ENCODE measurements around the gene RAB3GAP1. TPM values are rescaled to one million over a fixed set of nuclear protein-coding genes. Genes with fewer than 3 reads are reported as not detected.

The RAB3GAP1 gene
- total RNA-seq, 4 donors from 2014 or later = 59.3 to 66.9 (median 63.6) TPM

DNA sequence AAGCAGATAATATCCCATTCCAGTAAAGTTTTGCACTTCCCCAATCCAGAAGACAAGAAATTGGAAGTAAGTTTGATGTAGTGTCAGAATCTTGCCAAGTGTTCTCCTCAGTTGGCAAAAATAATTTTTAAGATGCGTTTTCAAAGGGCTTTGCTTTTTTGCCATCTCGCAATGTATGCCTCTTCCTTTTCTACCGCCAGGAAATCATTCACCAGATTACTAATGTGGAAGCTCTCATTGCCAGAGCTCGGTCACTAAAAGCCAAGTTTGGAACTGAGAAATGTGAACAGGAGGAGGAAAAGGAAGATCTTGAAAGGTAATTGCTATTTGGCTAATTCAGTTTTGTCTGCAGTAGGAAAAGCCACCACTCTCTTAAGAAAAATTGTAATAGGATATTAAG is 110.7 kb downstream of the RAB3GAP1 start:
- intact Hi-C loops (cut with DNase I) = no loop called here
- peaks cover under 1 to 85% (median 63%) of the 10 kb centered on the region in 4 donors for H3K36me3 ChIP-seq

DNA sequence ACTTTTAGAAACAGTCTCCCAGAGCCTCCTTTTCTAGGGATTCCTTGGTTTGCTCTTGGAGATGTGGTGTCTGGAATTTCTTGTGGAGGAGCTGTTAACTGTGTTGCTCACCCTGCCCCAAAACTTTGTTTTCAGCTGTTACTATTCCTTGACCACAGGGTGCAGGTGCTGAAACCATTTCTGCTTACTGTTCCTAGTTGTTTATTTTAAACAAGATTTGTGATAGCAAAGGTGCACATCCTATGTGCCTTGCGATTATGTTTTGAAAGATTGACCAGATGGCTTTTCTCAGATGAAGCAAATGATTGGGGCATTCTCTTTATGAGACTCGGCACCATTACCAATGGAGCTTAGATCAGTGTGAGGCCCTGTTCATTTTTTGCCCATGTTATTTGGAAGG is 111.2 kb downstream of the RAB3GAP1 start:
- intact Hi-C loops (cut with DNase I) = no loop called here
- TF ChIP-seq POLR2A (IDR thresholded peaks at IDR 0.05; ENCODE audit: low read depth) (no peak), EP300 (IDR thresholded peaks at IDR 0.05) (no peak), POLR2AphosphoS5 (IDR thresholded peaks at IDR 0.05) (no peak)
- TF ChIP-seq, protein P1, sequence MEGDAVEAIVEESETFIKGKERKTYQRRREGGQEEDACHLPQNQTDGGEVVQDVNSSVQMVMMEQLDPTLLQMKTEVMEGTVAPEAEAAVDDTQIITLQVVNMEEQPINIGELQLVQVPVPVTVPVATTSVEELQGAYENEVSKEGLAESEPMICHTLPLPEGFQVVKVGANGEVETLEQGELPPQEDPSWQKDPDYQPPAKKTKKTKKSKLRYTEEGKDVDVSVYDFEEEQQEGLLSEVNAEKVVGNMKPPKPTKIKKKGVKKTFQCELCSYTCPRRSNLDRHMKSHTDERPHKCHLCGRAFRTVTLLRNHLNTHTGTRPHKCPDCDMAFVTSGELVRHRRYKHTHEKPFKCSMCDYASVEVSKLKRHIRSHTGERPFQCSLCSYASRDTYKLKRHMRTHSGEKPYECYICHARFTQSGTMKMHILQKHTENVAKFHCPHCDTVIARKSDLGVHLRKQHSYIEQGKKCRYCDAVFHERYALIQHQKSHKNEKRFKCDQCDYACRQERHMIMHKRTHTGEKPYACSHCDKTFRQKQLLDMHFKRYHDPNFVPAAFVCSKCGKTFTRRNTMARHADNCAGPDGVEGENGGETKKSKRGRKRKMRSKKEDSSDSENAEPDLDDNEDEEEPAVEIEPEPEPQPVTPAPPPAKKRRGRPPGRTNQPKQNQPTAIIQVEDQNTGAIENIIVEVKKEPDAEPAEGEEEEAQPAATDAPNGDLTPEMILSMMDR (IDR thresholded peaks at IDR 0.05) = no peak
- no peak overlapping the region for H3K4me3 ChIP-seq
- H3K9me3 ChIP-seq = no peaks in the 10 kb centered on the region
- H3K36me3 ChIP-seq = peaks cover 5 to 85% (median 62%) of the 10 kb centered on the region in 4 donors
- DNase-seq (ENCODE audit: extremely low spot score) = no peak
- H3K4me1 ChIP-seq = no peaks in the 10 kb centered on the region
- WGBS = 65% methylated on average over 2 of the region's 2 CpGs
- no peak overlapping the region for H3K27ac ChIP-seq (replicated peaks in 1 of 4)
- H3K27me3 ChIP-seq = no peaks in the 10 kb centered on the region

More for the DNA sequence above, 110.7 kb downstream of the RAB3GAP1 start:
- Histone ChIP-seq H3K27me3 (no peaks in the 10 kb centered on the region), H3K4me1 (no peaks in the 10 kb centered on the region), H3K27ac (replicated peaks in 1 of 4) (no peak overlapping the region), H3K4me3 (no peak overlapping the region), H3K9me3 (no peaks in the 10 kb centered on the region)
- WGBS = 68% methylated on average over 4 of the region's 4 CpGs
- TF ChIP-seq POLR2A (IDR thresholded peaks at IDR 0.05; ENCODE audit: low read depth) = no peak
- no peak for TF ChIP-seq POLR2AphosphoS5 (IDR thresholded peaks at IDR 0.05)
- TF ChIP-seq EP300 (IDR thresholded peaks at IDR 0.05) = no peak
- TF ChIP-seq, protein P1 (IDR thresholded peaks at IDR 0.05) = no peak
- no peak for DNase-seq (ENCODE audit: extremely low spot score)

DNA sequence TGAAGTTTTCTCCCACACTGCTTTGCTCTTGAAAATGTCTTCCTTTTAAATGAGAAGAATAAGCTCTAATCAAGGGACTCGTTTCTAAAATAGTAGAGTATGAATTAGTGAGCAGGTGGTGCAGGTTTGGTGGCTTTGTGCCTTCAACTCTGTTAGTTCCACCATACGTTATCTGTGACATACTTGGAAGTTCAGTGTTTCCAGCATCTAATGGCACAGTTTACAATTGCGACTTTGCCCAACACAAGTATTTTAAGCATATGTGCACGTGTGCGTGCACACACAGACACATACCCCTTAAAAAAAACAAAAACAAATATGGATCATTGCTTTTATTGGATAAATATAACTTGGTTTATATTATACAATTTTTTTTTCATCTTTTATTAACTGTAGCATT is 111.8 kb downstream of the RAB3GAP1 start:
- Histone ChIP-seq H3K36me3 (peaks cover 11 to 85% (median 64%) of the 10 kb centered on the region in 4 donors), H3K27ac (replicated peaks in 1 of 4) (no peak overlapping the region)

DNA sequence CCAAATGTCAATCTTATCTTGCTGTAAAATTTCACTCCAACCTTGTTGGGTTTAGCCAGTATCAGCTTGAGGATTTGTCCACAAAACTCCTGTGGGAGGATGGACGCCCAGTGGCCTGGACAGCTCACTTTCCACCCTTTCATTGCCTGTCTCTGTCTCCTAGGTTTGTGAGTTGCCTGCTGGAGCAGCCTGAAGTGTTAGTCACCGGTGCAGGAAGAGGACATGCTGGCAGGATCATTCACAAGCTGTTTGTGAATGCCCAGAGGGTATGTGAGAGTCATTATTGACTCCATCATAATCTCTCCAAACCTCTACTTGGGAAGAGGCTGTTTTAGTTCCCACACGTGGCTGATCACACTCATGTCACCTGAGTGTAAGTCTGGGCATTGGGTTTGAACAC is 112.3 kb downstream of the RAB3GAP1 start:
- Histone ChIP-seq H3K27me3 (no peaks in the 10 kb centered on the region), H3K4me3 (no peak overlapping the region), H3K4me1 (no peaks in the 10 kb centered on the region), H3K27ac (replicated peaks in 1 of 4) (no peak overlapping the region), H3K36me3 (peaks cover 16 to 85% (median 67%) of the 10 kb centered on the region in 4 donors), H3K9me3 (no peaks in the 10 kb centered on the region)
- no peak for DNase-seq (ENCODE audit: extremely low spot score)
- intact Hi-C loops (cut with DNase I) = no loop called here
- no peak for TF ChIP-seq POLR2A (IDR thresholded peaks at IDR 0.05; ENCODE audit: low read depth)
- no peak for TF ChIP-seq EP300 (IDR thresholded peaks at IDR 0.05)
- no peak for TF ChIP-seq POLR2AphosphoS5 (IDR thresholded peaks at IDR 0.05)
- TF ChIP-seq, protein P1 (IDR thresholded peaks at IDR 0.05) = no peak
- 83% methylated on average over 3 of the region's 3 CpGs for WGBS

More for the DNA sequence above, 111.8 kb downstream of the RAB3GAP1 start:
- no peak for TF ChIP-seq EP300 (IDR thresholded peaks at IDR 0.05)
- TF ChIP-seq POLR2AphosphoS5 (IDR thresholded peaks at IDR 0.05) = no peak
- no peak for TF ChIP-seq POLR2A (IDR thresholded peaks at IDR 0.05; ENCODE audit: low read depth)
- TF ChIP-seq, protein P1 (IDR thresholded peaks at IDR 0.05) = no peak
- Histone ChIP-seq H3K27me3 (no peaks in the 10 kb centered on the region), H3K4me1 (no peaks in the 10 kb centered on the region), H3K4me3 (no peak overlapping the region), H3K9me3 (no peaks in the 10 kb centered on the region)
- DNase-seq (ENCODE audit: extremely low spot score) = no peak
- intact Hi-C loops (cut with DNase I) = no loop called here
- 95% methylated on average over 5 of the region's 5 CpGs for WGBS

DNA sequence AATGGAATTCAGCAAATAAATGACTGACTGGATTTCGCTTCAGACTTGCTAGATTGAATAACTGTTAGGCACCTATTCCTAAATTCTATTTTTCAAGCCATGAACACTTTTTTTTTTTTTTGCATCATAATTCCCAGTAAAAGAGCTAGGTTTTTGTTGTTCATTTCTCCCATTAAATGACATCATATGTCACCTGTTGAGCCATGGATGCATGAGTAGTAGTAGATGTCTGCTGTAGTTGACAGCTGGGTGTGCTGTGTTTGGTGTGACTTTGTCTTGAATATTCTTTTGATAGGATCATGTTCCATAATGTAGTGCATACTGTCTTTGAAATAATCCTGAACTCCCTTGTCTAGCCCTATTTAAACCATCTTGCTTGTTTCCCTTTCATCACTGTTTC is 115.2 kb downstream of the RAB3GAP1 start:
- 98% methylated on average over 1 of the region's 1 CpG for WGBS
- Histone ChIP-seq H3K4me1 (no peaks in the 10 kb centered on the region), H3K36me3 (peaks cover 30 to 100% (median 90%) of the 10 kb centered on the region in 4 donors), H3K27ac (replicated peaks in 1 of 4) (no peak overlapping the region), H3K27me3 (no peaks in the 10 kb centered on the region), H3K4me3 (no peak overlapping the region), H3K9me3 (no peaks in the 10 kb centered on the region)
- DNase-seq (ENCODE audit: extremely low spot score) = no peak
- TF ChIP-seq EP300 (IDR thresholded peaks at IDR 0.05) = no peak
- TF ChIP-seq, protein P1 (IDR thresholded peaks at IDR 0.05) = no peak
- TF ChIP-seq POLR2AphosphoS5 (IDR thresholded peaks at IDR 0.05) = no peak
- TF ChIP-seq POLR2A (IDR thresholded peaks at IDR 0.05; ENCODE audit: low read depth) = no peak
- intact Hi-C loops (cut with DNase I) = no loop called here

All from esophagus muscularis mucosa (tissue), 4 donors.